ENCODE measurements around the gene ZNF668. TPM values are rescaled to one million over a fixed set of nuclear protein-coding genes. Genes with fewer than 3 reads are reported as not detected.

Gene ZNF668
- total and polyA plus RNA-seq, 2 experiments from 2014 or later: 6.2 to 13.1 TPM

DNA sequence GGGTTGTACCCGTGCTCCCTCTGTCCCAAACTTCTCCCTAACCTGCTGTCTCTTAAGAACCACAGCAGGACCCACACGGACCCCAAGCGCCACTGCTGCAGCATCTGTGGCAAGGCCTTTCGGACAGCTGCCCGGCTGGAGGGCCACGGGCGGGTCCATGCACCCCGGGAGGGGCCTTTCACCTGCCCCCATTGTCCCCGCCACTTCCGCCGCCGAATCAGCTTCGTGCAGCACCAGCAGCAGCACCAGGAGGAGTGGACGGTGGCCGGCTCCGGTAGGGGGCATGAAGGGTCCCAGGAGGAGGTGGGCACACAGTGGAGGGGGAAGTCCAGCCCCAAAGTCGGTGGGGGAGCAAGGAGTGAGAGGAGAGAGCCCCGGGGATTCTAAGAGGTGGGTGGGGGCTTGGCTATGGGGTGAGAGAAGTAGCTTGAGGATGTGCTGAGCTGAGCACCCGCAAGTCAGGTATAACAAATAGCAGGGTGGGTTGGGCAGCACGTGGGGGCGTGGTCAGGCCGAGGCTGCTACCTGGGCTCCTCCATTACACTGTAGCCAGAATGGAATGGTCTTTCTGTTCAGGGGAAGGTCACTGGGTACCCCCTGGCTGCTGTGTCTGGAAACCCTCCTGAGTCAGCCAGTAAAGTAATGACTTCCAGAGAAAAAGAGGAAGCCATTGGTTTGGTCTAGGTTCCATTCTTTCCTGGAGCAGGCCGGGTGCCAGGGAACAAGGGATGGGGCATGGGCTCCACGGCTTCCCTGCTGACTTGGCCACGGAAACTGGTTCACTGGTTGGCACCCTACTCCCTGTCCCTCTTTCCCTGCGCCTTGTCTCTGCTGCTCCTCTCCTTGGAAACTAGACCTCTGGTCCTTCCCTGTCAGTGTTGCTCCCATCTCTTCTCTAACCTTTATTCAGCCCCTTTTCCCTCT lies 7.7 kb upstream of the ZNF668 start:
- Mint-ChIP-seq H3K9me3 (no peaks in the 10 kb centered on the region), H3K27me3 (ENCODE audit: insufficient read depth, low read depth, poor library complexity) (peaks cover 6% of the 10 kb centered on the region), H3K4me3 (no peak overlapping the region), H3K27ac (no peak overlapping the region), H3K36me3 (ENCODE audit: low read depth) (peaks cover 51% of the 10 kb centered on the region), H3K4me1 (peaks cover 5% of the 10 kb centered on the region; the same call in 1 of the 3 replicates)
- H3K27me3 ChIP-seq (ENCODE audit: insufficient read depth): no peaks in the 10 kb centered on the region
- H3K27ac ChIP-seq (ENCODE audit: low read depth): no peak overlapping the region
- H3K36me3 ChIP-seq (ENCODE audit: insufficient read depth): peaks cover 7% of the 10 kb centered on the region; the same call in 1 of the 2 replicates
- no peaks in the 10 kb centered on the region for H3K4me1 ChIP-seq (ENCODE audit: insufficient read depth)
- H2AFZ ChIP-seq: no peak overlapping the region
- no peak overlapping the region for H3K4me2 ChIP-seq
- H3K9me2 ChIP-seq (ENCODE audit: insufficient read depth): no peaks in the 10 kb centered on the region
- H3K4me3 ChIP-seq: no peak overlapping the region
- ATAC-seq: no peak
- H3F3A ChIP-seq (replicated peaks; ENCODE audit: low read depth): no peaks in the 10 kb centered on the region
- no peak for DNase-seq (ENCODE audit: low spot score)
- no peaks in the 10 kb centered on the region; the same call in 1 of the 2 replicates for H4K20me1 ChIP-seq (replicated peaks; ENCODE audit: insufficient read depth)
- H3K79me2 ChIP-seq (replicated peaks; ENCODE audit: insufficient read depth): peaks cover 2% of the 10 kb centered on the region; the same call in 1 of the 2 replicates
- TF ChIP-seq POLR2AphosphoS5 (IDR thresholded peaks at IDR 0.05; ENCODE audit: low read depth) (no peak), EZH2phosphoT487 (IDR thresholded peaks at IDR 0.05; ENCODE audit: unreplicated experiment) (no peak), JUNB (IDR thresholded peaks at IDR 0.05; ENCODE audit: unreplicated experiment) (no peak), ZNF331 (CRISPR knock-in tag; IDR thresholded peaks at IDR 0.05; ENCODE audit: low read depth) (no peak), CREB1 (CRISPR knock-in tag; IDR thresholded peaks at IDR 0.05; ENCODE audit: low read depth) (no peak)
- TF ChIP-seq, protein P1, sequence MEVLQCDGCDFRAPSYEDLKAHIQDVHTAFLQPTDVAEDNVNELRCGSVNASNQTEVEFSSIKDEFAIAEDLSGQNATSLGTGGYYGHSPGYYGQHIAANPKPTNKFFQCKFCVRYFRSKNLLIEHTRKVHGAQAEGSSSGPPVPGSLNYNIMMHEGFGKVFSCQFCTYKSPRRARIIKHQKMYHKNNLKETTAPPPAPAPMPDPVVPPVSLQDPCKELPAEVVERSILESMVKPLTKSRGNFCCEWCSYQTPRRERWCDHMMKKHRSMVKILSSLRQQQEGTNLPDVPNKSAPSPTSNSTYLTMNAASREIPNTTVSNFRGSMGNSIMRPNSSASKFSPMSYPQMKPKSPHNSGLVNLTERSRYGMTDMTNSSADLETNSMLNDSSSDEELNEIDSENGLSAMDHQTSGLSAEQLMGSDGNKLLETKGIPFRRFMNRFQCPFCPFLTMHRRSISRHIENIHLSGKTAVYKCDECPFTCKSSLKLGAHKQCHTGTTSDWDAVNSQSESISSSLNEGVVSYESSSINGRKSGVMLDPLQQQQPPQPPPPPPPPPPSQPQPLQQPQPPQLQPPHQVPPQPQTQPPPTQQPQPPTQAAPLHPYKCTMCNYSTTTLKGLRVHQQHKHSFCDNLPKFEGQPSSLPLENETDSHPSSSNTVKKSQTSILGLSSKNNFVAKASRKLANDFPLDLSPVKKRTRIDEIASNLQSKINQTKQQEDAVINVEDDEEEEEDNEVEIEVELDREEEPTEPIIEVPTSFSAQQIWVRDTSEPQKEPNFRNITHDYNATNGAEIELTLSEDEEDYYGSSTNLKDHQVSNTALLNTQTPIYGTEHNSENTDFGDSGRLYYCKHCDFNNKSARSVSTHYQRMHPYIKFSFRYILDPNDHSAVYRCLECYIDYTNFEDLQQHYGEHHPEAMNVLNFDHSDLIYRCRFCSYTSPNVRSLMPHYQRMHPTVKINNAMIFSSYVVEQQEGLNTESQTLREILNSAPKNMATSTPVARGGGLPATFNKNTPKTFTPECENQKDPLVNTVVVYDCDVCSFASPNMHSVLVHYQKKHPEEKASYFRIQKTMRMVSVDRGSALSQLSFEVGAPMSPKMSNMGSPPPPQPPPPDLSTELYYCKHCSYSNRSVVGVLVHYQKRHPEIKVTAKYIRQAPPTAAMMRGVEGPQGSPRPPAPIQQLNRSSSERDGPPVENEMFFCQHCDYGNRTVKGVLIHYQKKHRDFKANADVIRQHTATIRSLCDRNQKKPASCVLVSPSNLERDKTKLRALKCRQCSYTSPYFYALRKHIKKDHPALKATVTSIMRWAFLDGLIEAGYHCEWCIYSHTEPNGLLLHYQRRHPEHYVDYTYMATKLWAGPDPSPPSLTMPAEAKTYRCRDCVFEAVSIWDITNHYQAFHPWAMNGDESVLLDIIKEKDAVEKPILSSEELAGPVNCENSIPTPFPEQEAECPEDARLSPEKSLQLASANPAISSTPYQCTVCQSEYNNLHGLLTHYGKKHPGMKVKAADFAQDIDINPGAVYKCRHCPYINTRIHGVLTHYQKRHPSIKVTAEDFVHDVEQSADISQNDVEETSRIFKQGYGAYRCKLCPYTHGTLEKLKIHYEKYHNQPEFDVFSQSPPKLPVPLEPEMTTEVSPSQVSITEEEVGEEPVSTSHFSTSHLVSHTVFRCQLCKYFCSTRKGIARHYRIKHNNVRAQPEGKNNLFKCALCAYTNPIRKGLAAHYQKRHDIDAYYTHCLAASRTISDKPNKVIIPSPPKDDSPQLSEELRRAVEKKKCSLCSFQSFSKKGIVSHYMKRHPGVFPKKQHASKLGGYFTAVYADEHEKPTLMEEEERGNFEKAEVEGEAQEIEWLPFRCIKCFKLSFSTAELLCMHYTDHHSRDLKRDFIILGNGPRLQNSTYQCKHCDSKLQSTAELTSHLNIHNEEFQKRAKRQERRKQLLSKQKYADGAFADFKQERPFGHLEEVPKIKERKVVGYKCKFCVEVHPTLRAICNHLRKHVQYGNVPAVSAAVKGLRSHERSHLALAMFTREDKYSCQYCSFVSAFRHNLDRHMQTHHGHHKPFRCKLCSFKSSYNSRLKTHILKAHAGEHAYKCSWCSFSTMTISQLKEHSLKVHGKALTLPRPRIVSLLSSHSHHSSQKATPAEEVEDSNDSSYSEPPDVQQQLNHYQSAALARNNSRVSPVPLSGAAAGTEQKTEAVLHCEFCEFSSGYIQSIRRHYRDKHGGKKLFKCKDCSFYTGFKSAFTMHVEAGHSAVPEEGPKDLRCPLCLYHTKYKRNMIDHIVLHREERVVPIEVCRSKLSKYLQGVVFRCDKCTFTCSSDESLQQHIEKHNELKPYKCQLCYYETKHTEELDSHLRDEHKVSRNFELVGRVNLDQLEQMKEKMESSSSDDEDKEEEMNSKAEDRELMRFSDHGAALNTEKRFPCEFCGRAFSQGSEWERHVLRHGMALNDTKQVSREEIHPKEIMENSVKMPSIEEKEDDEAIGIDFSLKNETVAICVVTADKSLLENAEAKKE (CRISPR knock-in tag; IDR thresholded peaks at IDR 0.05): no peak
- TF ChIP-seq, protein P2, sequence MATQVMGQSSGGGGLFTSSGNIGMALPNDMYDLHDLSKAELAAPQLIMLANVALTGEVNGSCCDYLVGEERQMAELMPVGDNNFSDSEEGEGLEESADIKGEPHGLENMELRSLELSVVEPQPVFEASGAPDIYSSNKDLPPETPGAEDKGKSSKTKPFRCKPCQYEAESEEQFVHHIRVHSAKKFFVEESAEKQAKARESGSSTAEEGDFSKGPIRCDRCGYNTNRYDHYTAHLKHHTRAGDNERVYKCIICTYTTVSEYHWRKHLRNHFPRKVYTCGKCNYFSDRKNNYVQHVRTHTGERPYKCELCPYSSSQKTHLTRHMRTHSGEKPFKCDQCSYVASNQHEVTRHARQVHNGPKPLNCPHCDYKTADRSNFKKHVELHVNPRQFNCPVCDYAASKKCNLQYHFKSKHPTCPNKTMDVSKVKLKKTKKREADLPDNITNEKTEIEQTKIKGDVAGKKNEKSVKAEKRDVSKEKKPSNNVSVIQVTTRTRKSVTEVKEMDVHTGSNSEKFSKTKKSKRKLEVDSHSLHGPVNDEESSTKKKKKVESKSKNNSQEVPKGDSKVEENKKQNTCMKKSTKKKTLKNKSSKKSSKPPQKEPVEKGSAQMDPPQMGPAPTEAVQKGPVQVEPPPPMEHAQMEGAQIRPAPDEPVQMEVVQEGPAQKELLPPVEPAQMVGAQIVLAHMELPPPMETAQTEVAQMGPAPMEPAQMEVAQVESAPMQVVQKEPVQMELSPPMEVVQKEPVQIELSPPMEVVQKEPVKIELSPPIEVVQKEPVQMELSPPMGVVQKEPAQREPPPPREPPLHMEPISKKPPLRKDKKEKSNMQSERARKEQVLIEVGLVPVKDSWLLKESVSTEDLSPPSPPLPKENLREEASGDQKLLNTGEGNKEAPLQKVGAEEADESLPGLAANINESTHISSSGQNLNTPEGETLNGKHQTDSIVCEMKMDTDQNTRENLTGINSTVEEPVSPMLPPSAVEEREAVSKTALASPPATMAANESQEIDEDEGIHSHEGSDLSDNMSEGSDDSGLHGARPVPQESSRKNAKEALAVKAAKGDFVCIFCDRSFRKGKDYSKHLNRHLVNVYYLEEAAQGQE (IDR thresholded peaks at IDR 0.05; ENCODE audit: unreplicated experiment): no peak
- TF ChIP-seq, protein P3, sequence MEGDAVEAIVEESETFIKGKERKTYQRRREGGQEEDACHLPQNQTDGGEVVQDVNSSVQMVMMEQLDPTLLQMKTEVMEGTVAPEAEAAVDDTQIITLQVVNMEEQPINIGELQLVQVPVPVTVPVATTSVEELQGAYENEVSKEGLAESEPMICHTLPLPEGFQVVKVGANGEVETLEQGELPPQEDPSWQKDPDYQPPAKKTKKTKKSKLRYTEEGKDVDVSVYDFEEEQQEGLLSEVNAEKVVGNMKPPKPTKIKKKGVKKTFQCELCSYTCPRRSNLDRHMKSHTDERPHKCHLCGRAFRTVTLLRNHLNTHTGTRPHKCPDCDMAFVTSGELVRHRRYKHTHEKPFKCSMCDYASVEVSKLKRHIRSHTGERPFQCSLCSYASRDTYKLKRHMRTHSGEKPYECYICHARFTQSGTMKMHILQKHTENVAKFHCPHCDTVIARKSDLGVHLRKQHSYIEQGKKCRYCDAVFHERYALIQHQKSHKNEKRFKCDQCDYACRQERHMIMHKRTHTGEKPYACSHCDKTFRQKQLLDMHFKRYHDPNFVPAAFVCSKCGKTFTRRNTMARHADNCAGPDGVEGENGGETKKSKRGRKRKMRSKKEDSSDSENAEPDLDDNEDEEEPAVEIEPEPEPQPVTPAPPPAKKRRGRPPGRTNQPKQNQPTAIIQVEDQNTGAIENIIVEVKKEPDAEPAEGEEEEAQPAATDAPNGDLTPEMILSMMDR (conservative IDR thresholded peaks at IDR 0.05; ENCODE audit: low read depth in 2 of 2): no peak
- TF ChIP-seq, protein P4, sequence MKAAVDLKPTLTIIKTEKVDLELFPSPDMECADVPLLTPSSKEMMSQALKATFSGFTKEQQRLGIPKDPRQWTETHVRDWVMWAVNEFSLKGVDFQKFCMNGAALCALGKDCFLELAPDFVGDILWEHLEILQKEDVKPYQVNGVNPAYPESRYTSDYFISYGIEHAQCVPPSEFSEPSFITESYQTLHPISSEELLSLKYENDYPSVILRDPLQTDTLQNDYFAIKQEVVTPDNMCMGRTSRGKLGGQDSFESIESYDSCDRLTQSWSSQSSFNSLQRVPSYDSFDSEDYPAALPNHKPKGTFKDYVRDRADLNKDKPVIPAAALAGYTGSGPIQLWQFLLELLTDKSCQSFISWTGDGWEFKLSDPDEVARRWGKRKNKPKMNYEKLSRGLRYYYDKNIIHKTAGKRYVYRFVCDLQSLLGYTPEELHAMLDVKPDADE (IDR thresholded peaks at IDR 0.05): no peak
